DOHH2 (cell line): Measurements from ENCODE around the gene RBM5.

Source experiments
- H3F3A ChIP-seq: fragments of 200-600 bp; sonication (generic), shearing (Covaris generic); 2 replicates; pipeline ENCODE4 v1.6.0; 2016; ENCODE audit warnings: antibody characterized with exemption, mild to moderate bottlenecking; ENCODE audit not compliant: control insufficient read depth, insufficient read depth
- H3K27ac ChIP-seq: fragments of 200-600 bp; sonication (generic); 2 replicates; pipeline ENCODE4 v1.5.1; 2014; ENCODE audit warnings: low read depth, mild to moderate bottlenecking, low read length, moderate library complexity
- H3K27me3 ChIP-seq: fragments of 200-600 bp; sonication (generic); 2 replicates; pipeline ENCODE4 v1.6.1; 2014; ENCODE audit warnings: mild to moderate bottlenecking, low read length, mixed read lengths; ENCODE audit not compliant: control insufficient read depth
- H3K36me3 ChIP-seq: fragments of 200-600 bp; sonication (generic); 2 replicates; pipeline ENCODE4 v1.6.1; 2014; ENCODE audit warnings: mild to moderate bottlenecking, low read length, moderate library complexity, mixed read lengths; ENCODE audit not compliant: control insufficient read depth
- H3K4me1 ChIP-seq: fragments of 200-600 bp; sonication (generic); 2 replicates; pipeline ENCODE4 v1.6.1; 2014; ENCODE audit warnings: mild to moderate bottlenecking, low read length, mixed read lengths; ENCODE audit not compliant: control insufficient read depth
- H3K4me2 ChIP-seq: fragments of 200-600 bp; sonication (generic); 2 replicates; pipeline ENCODE4 v1.6.0; 2014; ENCODE audit warnings: mild to moderate bottlenecking, low read length, moderate library complexity
- H3K4me3 ChIP-seq: fragments of 200-600 bp; sonication (generic); 2 replicates; pipeline ENCODE4 v1.5.1; 2014; ENCODE audit warnings: mild to moderate bottlenecking, low read length, mixed read lengths
- H3K79me2 ChIP-seq: fragments of 200-600 bp; sonication (generic); 2 replicates; pipeline ENCODE4 v1.6.1; 2014; ENCODE audit warnings: mild to moderate bottlenecking, low read length, mixed read lengths; ENCODE audit not compliant: control insufficient read depth
- H3K9me2 ChIP-seq: fragments of 200-600 bp; sonication (generic); replicated peaks from 2 replicates; pipeline ENCODE4 v1.6.1; 2014; ENCODE audit warnings: mild to moderate bottlenecking, low read length, mixed read lengths; ENCODE audit not compliant: control insufficient read depth
- H3K9me3 ChIP-seq: fragments of 200-600 bp; sonication (generic); 2 replicates; pipeline ENCODE4 v1.6.1; 2014; ENCODE audit warnings: antibody characterized with exemption, low read length, mixed read lengths; ENCODE audit not compliant: control insufficient read depth, insufficient read depth
- H4K20me1 ChIP-seq: fragments of 200-600 bp; sonication (generic); 2 replicates; pipeline ENCODE4 v1.6.0; 2014; ENCODE audit warnings: low read depth, mild to moderate bottlenecking, antibody characterized with exemption, low read length, moderate library complexity; ENCODE audit not compliant: control insufficient read depth, insufficient read depth
- EZH2phosphoT487 ChIP-seq: fragments of 200-600 bp; sonication (generic); IDR thresholded peaks from 2 replicates; pipeline ENCODE4 v1.6.1; 2017; ENCODE audit warnings: borderline replicate concordance, mild to moderate bottlenecking, antibody characterized with exemption, low read length, moderate library complexity, mixed read lengths
- TF ChIP-seq, protein P1 (sequence below): fragments of 200-600 bp; sonication (generic); IDR thresholded peaks from one replicate; pipeline ENCODE4 v1.5.1; 2014; ENCODE audit warnings: antibody characterized with exemption, mild to moderate bottlenecking, low read depth, low read length; ENCODE audit not compliant: poor library complexity, severe bottlenecking

RBM5 gene

DNA sequence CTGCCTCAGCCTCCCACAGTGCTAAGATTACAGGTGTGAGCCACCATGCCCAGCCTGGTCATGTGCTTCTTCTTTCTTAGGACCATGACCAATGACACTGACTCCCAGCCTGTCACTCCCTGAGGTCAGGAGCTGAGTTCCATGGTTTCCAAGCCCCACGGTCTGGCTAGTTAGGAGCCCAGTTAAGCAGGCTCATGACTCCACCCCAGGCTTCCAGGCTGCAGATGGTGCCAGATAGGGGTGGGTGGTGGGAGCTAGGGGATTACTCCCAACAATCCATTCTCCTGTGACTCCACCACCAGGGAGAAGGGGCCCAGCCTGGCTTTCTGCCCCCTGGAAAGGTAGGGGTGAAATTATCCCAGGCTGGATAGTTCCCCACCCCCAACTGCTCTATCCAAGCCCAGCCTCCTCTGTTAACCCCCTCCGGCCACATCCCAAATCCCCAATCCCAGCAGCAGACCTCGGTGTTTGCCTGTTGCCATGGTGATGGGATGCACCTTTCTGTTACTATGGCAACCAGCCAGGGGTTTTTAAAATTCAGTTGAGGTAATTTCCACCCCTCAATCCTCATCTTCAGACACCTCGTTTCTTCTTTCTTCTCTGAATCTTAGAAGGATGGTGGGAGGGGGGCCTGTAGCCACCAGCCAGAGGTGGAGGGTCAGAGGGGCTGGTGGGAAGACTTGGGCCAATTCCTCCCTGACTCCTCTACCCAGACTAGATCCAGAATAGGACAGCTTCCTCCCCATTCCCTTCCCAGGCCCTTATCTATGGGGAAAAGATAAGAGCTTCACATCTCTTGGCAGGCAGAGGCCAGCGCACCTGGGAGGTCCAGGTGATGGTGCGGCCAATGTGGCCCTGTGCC lies 43.9 kb downstream of the RBM5 start:
- TF ChIP-seq, protein P1, sequence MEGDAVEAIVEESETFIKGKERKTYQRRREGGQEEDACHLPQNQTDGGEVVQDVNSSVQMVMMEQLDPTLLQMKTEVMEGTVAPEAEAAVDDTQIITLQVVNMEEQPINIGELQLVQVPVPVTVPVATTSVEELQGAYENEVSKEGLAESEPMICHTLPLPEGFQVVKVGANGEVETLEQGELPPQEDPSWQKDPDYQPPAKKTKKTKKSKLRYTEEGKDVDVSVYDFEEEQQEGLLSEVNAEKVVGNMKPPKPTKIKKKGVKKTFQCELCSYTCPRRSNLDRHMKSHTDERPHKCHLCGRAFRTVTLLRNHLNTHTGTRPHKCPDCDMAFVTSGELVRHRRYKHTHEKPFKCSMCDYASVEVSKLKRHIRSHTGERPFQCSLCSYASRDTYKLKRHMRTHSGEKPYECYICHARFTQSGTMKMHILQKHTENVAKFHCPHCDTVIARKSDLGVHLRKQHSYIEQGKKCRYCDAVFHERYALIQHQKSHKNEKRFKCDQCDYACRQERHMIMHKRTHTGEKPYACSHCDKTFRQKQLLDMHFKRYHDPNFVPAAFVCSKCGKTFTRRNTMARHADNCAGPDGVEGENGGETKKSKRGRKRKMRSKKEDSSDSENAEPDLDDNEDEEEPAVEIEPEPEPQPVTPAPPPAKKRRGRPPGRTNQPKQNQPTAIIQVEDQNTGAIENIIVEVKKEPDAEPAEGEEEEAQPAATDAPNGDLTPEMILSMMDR, result no peak
- no peak for TF ChIP-seq EZH2phosphoT487
- no peaks in the 10 kb centered on the region for H3F3A ChIP-seq
- no peaks in the 10 kb centered on the region for H3K9me2 ChIP-seq
- H3K9me3 ChIP-seq, result no peaks in the 10 kb centered on the region
- H4K20me1 ChIP-seq, result no peaks in the 10 kb centered on the region; the same call in 1 of the 2 replicates
- H3K4me2 ChIP-seq, result no peak overlapping the region
- H3K36me3 ChIP-seq, result no peaks in the 10 kb centered on the region
- peaks cover 49% of the 10 kb centered on the region for H3K27me3 ChIP-seq
- H3K27ac ChIP-seq, result no peak overlapping the region
- H3K79me2 ChIP-seq, result no peaks in the 10 kb centered on the region
- no peaks in the 10 kb centered on the region for H3K4me1 ChIP-seq
- no peak overlapping the region for H3K4me3 ChIP-seq

DNA sequence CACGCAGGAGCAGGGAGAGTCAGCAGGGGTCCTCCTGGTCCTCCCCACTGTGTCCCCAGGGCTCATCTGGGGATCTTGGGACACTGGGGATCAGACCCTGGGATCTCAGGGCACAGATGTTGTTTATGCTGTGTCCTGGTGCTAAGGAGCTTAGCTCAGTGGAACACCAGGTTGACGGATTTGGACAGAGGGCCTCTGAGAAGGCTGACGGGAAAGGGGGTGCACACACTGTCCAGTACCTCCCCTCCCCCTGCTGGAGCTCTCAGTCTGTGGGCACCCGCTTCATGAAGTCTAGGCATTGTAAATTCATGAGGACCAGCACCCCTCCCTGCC lies 44.5 kb downstream of the RBM5 start:
- Histone ChIP-seq H3F3A (no peaks in the 10 kb centered on the region), H3K9me2 (no peaks in the 10 kb centered on the region), H4K20me1 (no peaks in the 10 kb centered on the region; the same call in 1 of the 2 replicates), H3K27me3 (peaks cover 52% of the 10 kb centered on the region), H3K4me1 (no peaks in the 10 kb centered on the region), H3K9me3 (no peaks in the 10 kb centered on the region), H3K79me2 (no peaks in the 10 kb centered on the region), H3K4me3 (no peak overlapping the region), H3K27ac (no peak overlapping the region), H3K36me3 (no peaks in the 10 kb centered on the region), H3K4me2 (no peak overlapping the region)
- TF ChIP-seq, protein P1, result no peak
- no peak for TF ChIP-seq EZH2phosphoT487

DNA sequence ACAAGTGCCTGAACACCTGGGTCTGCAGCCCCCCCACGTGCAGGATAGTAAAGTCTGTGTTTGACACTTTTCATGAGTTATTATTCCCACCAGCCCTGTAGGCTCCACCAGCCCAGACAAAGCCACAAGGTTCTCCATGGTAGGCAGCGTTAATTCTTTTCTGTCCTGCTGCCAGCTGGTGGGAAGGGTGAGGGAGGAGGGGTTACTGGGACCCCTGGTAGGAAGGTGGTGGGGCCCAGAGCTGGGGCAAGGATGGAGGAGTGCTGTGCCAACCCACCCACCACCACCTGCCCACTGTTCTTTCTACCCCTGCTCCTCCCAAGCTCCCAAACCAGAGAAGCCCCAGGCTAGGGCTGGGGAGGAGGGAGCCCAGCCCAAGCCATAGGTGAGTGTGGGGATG lies 45.6 kb downstream of the RBM5 start:
- Histone ChIP-seq H3K27me3 (peaks cover 52% of the 10 kb centered on the region), H3K4me3 (no peak overlapping the region), H3K9me3 (no peaks in the 10 kb centered on the region), H3F3A (no peaks in the 10 kb centered on the region), H3K27ac (no peak overlapping the region), H3K36me3 (no peaks in the 10 kb centered on the region), H3K79me2 (no peaks in the 10 kb centered on the region), H3K4me2 (no peak overlapping the region), H3K9me2 (no peaks in the 10 kb centered on the region), H4K20me1 (no peaks in the 10 kb centered on the region; the same call in 1 of the 2 replicates), H3K4me1 (no peaks in the 10 kb centered on the region)
- no peak for TF ChIP-seq EZH2phosphoT487
- TF ChIP-seq, protein P1, result no peak
